NCI-H128 (cell line): ENCODE data around the gene TMEM235.

ENCODE experiments used
- DNase-seq: peaks from one replicate; lab custom pipeline; 2025; ENCODE audit not compliant: unreplicated experiment; lab: John Stamatoyannopoulos, UW

TMEM235 gene

DNA sequence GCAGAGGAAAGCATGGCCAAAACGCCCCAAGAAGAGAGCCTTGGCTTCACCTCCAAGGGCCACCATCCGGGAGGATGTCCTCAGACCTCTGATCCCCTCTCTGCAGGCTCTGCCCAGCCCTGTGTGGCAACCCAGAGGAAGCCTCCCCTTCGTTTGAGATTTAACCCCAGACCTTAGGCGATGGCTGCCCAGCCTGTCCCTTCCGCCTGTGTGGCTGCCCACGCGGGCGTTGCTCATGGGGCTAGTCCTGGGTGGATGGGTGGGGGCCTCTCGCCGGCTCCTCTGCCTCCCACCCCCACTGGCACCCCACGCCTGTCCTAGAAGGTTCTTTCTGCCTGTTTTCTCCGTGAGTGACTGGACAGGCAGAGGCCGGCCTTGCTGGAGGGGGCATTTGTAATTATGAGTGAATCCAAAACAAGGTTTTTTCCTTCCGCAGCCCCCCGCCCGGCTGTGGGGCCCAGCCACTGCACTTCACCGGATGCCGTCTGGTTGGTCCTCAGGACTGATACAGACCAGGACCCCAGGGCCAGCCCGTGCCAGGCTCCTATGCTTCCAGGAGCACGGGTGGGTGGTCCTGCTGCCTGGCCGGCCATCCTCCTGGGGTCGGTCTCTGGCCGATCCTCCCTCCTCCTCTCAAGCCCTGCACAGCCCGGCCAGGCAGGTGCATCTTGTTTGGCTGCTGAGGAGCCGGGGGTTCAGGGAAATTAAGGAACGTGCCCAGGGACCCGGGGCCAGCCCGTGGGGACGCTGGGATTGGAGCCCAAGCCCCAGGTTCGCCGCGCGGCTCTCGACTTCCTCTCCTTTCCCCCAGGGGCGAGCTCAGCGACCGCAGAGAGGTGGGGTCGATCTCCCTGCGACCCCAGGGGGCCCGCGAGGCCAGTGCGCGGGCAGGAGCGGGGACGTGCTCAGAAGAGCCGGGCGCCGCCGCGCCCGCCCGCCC lies at the start of gene TMEM235:
Gene TMEM235 (plus strand): TSS at position 636 of the 940 bp plus-strand sequence. CDS start 393 bp downstream, outside the sequence.
- no peak for DNase-seq

DNA sequence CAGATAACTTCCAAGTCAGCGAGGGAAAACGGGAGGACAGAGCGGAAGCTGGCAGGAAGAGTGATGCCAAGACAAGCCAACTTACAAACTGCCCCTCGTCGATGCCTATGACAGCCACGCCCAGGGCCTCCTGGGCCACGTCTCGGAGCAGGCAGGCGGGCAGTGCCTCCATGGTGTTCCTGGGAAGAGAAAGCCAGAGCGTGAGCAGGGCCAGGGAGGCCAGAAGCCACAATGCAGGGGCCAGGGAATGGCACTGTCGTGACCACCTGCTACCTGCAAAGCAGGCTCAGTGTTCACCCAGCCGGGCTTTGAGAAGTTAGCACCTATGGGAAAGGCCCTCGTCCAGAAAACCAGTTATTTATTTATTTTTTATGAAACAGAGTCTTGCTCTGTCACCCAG lies 48.9 kb upstream of the TMEM235 start:
- DNase-seq, result no peak

DNA sequence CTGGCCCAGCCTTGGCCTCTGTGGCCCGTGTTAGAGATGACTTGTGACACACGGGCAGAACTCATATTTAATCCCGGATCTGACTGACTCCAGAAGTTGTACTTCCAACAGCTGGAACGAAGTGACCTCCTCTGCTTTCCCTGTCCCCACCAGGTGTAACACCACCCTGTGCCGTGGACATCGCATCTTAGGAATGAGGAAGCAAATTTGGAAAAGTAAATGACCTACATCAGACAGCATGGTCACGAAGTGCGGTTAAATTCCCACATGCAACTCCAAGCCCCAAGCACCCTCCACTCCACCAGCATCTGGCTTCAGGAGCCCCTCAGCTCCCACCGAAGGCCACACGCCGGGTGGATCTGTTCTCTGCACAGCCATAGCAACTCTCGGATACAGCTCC lies 47.5 kb upstream of the TMEM235 start:
- no peak for DNase-seq

DNA sequence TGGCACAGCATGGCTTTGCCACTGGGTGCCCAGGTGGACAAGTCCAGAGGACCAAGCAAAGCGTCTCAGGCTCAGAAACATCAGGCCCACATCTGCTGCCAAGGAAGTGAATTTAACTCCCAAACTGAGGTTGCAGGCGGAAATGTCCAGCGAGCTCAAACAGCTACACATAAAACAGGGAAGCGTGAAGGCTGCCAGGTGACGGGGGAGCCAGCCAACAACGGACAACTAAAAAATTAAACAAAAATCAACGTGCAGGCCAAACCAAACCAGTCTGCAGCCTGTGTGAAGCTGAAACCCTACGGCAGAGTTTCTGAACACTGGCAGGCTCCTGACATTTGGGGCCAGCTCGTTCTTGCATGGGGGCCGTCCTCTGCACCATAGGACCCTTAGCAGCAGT lies 47.1 kb upstream of the TMEM235 start:
- DNase-seq, result no peak

DNA sequence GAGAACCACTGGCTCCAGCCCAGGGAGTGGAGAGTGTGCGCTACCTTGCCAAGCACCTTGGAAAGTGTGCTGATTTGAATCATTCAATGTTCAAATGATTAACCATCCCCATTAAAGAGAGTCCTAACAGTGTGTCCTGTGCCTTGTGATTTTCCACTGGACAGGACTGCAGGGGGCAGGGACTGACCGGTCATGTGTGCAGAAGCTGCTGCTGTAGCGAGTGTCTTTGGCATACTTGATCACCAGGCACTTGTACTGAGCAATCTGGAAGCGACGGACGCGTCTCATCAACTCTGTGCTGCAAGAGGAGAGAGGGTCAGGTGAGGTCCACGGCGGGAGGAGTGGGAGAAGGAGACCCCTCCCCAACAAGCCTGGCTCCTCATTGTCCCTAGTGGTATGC lies 46.6 kb upstream of the TMEM235 start:
- no peak for DNase-seq

DNA sequence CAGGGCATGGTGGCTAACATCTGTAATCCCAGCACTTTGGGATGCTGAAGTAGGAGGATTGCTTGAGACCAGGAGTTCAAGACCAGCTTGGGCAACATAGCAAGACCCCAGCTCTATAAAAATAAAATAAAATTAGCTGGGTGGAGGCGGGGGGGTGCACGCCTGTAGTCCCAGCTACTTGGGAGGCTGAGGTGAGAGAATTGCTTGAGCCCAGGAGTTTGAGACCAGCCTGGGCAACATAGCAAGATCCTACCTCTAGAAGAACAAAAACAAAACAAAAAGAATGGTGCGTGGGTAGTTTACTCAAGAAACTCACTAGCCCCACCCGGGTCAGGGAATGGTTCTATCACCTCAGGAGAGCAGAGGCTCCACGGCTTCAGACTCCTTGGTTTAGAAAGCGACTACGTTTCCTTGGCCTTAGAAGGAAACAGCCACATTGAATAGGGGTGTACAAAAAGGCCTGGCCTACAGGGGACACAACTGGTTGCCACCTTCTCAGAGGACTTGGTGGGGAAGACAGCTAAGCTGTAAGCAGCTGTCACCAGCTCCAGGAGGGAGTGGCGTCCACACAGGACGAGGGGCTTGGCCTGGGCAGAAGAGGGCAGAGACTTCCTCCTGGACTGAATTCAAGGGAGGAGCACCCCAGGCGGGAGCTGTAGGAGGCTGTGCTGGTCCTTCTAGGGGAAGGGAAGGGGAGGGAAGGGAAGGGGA lies 45.3 kb upstream of the TMEM235 start:
- DNase-seq, result no peak

DNA sequence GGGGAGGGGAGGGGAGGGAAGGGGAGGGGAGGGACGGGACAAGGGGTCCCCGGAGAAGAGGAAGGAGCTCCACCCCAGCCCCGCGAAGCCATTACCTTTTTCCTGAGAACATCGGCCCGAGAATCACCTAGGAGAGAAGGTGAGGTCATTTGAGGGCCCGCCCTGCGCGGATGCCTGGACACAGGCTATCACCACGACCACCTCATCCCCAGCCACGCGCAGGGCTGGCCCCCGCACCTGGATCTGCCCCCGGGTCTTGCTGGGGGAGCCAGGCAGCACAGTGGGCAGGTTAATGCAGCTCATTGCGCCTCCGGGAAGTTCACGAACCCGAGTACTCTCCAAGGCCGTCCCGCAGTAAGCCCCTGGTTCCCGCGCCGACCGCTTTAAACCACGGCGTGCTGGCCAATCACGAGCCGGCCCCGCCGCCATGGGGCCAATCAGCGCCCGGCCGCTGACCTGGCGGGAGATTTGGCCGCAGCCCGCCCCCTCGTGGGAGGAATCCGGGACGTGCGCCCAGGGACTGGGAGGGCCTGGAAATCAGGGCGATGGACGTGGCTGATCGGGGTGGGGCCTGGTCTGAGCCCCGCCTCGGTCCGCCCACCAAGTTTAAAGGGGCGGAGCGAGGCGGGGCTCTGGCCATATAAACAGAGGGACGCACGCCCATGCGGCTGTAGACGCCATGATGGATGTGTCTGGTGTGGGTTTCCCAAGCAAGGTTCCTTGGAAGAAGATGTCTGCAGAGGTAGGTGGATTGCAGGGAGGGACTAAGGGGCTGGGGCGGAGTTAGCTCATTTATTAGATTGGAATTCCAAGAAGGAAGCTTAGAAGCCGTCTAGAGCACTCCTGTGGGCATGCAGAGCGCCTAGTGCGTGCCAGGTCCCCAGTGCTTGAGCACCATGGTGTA lies 44.5 kb upstream of the TMEM235 start, which contains the start of the genes AFMID and TK1:
Gene AFMID (plus strand): TSS at position 671 of the 904 bp plus-strand sequence. CDS start 9 bp downstream, at position 680.
Gene TK1 (minus strand): TSS at position 361 of the 904 bp plus-strand sequence. CDS start 58 bp downstream, at position 303.
- peak; percentile 84 for DNase-seq

DNA sequence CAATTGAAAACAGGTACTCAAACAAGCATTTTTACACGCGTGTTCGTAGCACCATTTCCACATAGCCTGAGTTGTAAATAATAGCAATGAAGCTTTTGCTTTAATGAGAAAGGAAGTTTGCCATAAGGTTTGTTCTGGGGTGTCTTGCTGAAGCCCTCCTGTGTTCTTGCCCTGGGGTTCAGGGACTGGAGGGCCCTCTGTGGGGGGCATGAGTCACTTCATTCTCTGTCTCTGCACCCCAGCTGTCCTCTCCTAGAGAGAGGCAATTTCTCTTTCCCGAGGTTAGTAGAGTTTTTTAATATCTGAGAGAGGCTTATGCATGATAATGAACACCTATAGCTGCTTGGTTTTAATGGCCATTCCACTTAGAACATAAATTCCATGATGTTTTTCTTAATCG lies 34.7 kb upstream of the TMEM235 start:
- no peak for DNase-seq

DNA sequence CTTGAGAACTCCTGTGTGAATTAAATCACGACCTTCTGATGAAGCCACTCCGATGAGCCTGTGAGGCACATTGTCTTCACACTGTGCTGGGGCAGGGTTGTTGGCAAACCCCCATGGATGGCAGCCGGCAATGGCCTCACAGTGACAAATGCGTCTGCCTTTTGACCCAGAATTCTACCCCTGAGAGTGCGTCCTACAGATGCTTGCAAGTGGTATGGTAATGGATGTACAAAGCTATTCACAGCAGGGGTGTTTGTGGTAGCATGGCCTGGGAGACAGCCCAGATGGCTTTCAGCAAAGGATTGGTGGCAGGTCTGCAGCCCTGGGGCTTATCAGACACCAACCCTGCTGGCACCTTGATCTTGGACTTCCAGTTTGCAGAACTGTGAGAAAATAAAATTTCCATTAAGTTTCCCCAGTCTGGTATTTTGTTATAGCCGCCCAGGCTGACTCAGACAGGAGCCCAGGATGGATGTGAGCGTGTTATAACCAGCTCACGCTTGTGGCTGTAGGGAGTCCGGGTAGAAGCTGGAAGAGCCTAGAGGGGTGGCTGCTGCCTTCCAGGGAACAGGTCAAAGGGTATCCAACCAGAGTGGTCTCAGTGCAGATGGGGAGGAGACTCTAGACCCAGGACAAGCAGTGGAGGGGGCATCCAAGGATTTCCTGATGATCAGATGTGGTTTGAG lies 34.1 kb upstream of the TMEM235 start:
- DNase-seq, result no peak

DNA sequence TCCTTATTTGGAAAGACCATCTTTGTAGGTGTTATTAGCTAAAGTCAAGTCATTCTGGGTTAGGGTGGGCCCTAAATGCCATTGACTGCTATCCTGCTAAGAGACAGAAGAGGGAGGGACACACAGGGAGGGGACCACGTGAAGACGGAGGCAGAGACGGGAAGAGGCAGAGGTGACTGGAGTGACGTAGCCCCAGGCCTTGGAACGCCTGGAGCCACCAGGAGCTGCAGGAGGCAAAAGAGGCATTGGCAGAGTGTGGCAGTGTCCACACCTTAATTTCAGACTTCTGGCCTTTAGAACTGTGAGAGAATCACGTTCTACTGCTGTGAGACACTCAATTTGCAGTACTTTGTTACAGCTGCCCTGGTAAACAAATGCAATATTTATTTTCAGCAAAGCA lies 31.0 kb upstream of the TMEM235 start:
- DNase-seq, result no peak

DNA sequence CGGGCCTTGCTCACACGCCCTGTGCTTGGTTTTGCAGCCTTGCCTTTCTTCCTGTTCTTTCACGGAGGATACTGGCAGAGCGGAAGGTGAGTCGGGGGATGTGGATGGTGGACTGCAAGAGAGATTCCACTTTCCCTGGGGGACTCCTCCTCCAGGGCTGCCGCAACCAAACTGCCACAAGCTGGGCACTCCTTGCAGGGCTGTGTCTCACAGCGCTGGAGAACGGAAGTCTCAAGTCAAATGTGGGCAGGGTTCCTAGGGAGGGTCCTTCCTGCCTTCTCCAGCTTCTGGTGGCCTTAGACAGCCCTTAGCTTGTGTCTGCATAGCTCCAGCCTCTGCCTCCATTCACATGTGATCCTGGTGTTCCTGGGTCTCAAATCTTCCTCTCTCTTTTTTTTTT lies 28.8 kb upstream of the TMEM235 start:
- no peak for DNase-seq

DNA sequence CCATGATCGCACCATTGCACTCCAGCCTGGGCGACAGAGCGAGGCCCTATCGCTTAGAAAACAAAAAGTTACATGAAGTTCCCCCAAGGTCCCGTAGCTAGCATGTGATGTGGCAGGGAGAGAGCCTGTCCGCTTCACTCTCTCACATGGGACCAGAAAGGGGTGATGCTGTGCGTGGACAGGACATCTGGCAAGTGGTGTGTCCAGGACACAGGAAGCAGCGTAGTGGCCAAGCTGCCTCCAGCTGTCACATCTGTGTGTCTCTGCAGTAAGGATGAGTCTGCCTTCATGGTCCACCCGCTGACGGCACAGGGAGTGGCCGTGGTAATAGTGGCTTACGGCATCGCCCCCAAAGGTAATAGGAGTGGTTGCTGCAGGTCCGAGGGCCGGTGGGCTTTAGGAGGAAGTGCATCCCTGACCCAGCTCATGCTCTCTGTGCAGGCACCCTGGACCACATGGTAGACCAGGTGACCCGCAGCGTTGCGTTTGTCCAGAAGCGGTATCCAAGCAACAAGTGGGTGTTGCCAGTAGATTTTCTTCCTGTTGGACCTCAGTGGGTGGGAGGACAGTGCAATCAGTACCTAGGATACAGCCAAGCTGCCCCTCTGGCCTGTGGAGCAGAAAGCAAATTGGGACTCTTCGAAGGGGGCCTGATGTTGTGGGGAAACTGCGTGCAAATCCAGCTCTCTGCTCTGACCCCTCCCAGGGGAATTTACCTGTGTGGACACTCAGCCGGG lies 26.9 kb upstream of the TMEM235 start:
- no peak for DNase-seq

DNA sequence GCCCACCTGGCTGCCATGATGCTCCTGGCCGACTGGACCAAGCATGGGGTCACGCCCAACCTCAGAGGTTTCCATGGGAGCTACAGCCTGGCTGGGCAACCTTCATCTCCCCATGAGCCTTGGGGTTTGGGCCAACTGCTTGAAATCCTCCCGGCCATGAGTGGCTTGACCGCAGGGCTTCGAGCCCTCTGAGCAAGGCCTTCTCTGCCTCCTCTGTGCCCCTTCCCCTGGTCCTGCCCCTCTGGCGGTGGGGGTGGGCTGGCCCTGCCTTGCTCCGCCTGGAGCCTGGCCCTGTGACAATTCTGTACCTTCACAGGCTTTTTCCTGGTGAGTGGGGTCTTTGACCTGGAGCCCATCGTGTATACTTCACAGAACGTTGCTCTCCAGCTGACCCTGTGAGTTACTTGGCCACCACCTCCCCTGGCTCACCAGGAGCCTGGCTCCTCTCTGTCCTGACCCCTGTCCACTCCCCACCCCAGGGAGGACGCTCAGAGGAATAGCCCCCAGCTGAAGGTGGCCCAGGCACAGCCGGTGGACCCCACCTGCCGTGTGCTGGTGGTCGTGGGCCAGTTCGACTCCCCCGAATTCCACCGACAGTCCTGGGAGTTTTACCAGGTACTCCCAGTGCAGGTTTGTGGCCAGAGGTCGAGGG lies 26.2 kb upstream of the TMEM235 start:
- DNase-seq, result no peak

DNA sequence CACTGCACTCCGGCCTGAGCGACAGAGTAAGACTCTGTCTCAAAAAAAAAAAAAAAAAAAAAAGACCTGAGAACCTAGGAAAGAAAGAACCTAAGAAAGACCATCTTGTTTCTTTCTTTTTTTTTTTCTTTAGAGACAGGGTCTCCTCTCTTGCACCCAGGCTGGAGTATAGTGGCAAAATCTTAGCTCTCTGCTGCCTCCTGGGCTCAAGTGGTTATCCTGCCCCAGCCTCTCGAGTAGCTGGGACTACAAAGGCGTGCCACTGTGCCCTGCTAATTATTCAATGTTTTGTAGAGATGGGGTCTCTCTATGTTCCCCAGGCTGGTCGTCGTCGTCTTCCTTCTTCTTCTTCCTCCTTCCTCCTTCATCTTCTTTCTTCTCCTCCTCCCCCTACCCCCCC lies 25.1 kb upstream of the TMEM235 start:
- no peak for DNase-seq

DNA sequence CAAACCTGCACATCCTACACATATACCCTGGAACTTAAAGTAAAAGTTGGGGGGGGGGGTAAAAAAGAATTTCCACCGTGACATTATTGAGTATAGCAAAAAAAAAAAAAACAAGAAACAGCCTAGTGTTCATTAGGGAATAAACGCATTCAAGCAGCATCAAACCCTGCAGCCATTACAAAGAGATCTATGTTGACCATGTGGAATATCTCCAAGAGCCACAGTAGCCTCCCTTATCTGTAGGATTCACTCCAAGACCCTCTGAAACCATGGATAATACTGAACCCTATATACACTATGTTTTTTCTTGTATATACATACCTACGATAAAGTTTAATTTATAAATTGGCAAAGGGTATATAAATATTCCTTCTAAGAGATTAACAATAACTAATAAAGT lies 22.9 kb upstream of the TMEM235 start:
- no peak for DNase-seq

DNA sequence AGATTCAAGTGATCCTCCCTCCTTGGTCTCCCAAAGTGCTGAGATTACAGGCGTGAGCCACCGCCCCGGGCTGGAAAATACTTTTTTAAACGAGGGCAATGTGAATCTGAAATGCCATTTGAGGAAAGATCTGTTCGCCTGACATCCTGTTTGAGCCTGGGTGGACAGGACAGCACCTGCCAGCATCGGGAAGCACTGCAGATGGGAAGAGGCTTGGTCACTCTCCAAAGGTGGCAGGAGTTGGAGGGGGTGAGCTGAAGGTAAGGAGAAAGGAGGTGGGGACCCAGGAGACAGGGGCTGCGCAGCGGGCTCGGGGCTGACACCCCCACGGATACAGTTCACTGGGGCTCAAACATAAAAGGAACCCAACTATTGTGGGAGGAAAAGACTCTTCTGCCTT lies 21.3 kb upstream of the TMEM235 start:
- no peak for DNase-seq

DNA sequence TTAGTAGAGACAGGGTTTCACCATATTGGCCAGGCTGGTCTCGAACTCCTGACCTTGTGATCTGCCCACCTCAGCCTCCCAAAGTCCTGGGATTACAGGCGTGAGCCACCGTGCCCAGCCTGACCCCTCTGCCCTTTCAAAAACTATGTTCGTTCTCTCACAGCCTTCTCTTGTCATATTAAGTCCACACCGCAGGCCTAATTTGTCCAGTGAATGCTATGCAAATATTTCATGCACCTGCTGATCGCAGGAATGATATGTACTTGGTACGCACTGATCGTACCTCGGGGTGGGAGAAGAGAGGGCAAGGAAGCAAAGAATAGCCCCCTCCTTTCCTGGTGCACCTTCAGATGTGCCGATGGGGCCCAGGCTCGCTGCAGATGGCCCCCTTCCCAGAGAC lies 20.4 kb upstream of the TMEM235 start:
- no peak for DNase-seq

DNA sequence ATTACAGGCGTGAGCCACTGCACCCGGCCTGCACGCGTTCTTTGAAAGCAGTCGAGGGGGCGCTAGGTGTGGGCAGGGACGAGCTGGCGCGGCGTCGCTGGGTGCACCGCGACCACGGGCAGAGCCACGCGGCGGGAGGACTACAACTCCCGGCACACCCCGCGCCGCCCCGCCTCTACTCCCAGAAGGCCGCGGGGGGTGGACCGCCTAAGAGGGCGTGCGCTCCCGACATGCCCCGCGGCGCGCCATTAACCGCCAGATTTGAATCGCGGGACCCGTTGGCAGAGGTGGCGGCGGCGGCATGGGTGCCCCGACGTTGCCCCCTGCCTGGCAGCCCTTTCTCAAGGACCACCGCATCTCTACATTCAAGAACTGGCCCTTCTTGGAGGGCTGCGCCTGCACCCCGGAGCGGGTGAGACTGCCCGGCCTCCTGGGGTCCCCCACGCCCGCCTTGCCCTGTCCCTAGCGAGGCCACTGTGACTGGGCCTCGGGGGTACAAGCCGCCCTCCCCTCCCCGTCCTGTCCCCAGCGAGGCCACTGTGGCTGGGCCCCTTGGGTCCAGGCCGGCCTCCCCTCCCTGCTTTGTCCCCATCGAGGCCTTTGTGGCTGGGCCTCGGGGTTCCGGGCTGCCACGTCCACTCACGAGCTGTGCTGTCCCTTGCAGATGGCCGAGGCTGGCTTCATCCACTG lies 17.3 kb upstream of the TMEM235 start, which contains the start of gene BIRC5:
Gene BIRC5 (plus strand): TSS at position 238 of the 690 bp plus-strand sequence. CDS start 64 bp downstream, at position 302.
- DNase-seq, result peak; percentile 60

DNA sequence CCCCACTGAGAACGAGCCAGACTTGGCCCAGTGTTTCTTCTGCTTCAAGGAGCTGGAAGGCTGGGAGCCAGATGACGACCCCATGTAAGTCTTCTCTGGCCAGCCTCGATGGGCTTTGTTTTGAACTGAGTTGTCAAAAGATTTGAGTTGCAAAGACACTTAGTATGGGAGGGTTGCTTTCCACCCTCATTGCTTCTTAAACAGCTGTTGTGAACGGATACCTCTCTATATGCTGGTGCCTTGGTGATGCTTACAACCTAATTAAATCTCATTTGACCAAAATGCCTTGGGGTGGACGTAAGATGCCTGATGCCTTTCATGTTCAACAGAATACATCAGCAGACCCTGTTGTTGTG lies 16.7 kb upstream of the TMEM235 start:
- no peak for DNase-seq
